ENCODE results near the gene AFF2.

The AFF2 gene

GRCh38 chrX:148582353-148582752 lies 81.9 kb downstream of the AFF2 start:
- no peak for DNase-seq

GRCh38 chrX:148588649-148589310 lies 88.4 kb downstream of the AFF2 start:
- DNase-seq, result no peak

- DNase-seq, result no peak
Observed at GRCh38 chrX:148592595-148592994, 92.2 kb downstream of the AFF2 start.

- DNase-seq, result no peak
Observed at GRCh38 chrX:148593146-148593545, 92.7 kb downstream of the AFF2 start.

- DNase-seq, result no peak
Observed at GRCh38 chrX:148593987-148594386, 93.6 kb downstream of the AFF2 start.

- no peak for DNase-seq
Observed at GRCh38 chrX:148599404-148599803, 99.0 kb downstream of the AFF2 start.

GRCh38 chrX:148600131-148600530 lies 99.7 kb downstream of the AFF2 start:
- DNase-seq, result no peak

GRCh38 chrX:148600581-148600980 lies 100.2 kb downstream of the AFF2 start:
- DNase-seq, result no peak

- DNase-seq, result no peak
Observed at GRCh38 chrX:148601034-148601433, 100.6 kb downstream of the AFF2 start.

GRCh38 chrX:148609515-148610327 lies 109.3 kb downstream of the AFF2 start:
- no peak for DNase-seq

GRCh38 chrX:148610328-148610698 lies 109.9 kb downstream of the AFF2 start:
- DNase-seq, result no peak

GRCh38 chrX:148611993-148612392 lies 111.6 kb downstream of the AFF2 start:
- no peak for DNase-seq

GRCh38 chrX:148612431-148612830 lies 112.0 kb downstream of the AFF2 start:
- DNase-seq, result no peak

GRCh38 chrX:148613636-148614035 lies 113.2 kb downstream of the AFF2 start:
- DNase-seq, result no peak

GRCh38 chrX:148615491-148615890 lies 115.1 kb downstream of the AFF2 start:
- no peak for DNase-seq

- DNase-seq, result no peak
Observed at GRCh38 chrX:148618470-148619445, 118.3 kb downstream of the AFF2 start.

- no peak for DNase-seq
Observed at GRCh38 chrX:148620023-148620422, 119.6 kb downstream of the AFF2 start.

GRCh38 chrX:148624951-148625474 lies 124.6 kb downstream of the AFF2 start:
- DNase-seq, result no peak

- DNase-seq, result no peak
Observed at GRCh38 chrX:148628621-148629020, 128.2 kb downstream of the AFF2 start.

- DNase-seq, result peak in 11 of 56 donors; percentile 0 to 15 (median 1)
Observed at GRCh38 chrX:148629434-148629833, 129.0 kb downstream of the AFF2 start.

- DNase-seq, result no peak
Observed at GRCh38 chrX:148632444-148632843, 132.0 kb downstream of the AFF2 start.
